Measurements from ENCODE around the gene CD81. TPM values are rescaled to one million over a fixed set of nuclear protein-coding genes. Genes with fewer than 3 reads are reported as not detected.

CD81 gene
- total RNA-seq, 2 donors from 2014 or later: 498 to 842 TPM

DNA sequence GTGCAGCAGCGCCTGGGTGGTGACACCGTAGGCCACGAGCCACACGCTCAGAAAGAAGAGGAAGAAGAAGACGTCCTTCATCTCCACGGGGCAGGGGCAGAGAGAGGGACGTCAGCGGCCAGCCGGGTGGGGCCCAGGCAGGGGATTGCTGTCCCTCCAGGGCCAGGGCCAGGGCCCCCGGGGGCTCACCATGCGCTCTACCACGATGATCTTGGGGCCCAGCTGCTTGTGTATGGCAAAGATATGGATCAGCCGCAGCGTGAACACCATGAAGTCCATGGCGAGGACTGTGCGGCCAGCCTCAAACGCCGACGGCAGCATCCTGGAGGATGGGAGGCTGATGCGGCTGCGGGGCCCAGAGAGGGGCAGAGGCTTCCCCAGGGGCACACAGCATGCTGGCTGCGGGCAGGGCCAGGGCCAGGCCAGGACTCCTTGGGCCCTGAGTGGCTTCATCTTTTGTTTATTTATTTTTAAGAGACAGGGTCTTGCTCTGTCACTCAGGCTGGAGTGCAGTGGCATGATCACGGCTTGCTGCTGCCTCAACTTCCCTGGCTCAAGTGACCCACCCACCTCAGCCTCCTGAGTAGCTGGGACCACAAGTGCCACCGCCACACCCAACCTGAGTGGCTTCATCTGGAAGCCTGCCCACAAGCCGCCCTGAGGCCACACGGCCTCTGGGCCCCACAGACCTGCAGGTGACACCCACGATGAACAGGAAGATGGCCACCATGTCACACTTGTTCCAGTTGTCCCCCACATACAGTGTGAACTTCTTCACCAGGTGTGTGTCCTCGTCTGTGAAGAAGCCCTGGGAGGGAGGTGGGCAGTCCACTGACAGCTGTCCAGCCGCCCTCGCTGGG, 34.6 kb downstream of the CD81 start:
- TF ChIP-seq, protein P1, sequence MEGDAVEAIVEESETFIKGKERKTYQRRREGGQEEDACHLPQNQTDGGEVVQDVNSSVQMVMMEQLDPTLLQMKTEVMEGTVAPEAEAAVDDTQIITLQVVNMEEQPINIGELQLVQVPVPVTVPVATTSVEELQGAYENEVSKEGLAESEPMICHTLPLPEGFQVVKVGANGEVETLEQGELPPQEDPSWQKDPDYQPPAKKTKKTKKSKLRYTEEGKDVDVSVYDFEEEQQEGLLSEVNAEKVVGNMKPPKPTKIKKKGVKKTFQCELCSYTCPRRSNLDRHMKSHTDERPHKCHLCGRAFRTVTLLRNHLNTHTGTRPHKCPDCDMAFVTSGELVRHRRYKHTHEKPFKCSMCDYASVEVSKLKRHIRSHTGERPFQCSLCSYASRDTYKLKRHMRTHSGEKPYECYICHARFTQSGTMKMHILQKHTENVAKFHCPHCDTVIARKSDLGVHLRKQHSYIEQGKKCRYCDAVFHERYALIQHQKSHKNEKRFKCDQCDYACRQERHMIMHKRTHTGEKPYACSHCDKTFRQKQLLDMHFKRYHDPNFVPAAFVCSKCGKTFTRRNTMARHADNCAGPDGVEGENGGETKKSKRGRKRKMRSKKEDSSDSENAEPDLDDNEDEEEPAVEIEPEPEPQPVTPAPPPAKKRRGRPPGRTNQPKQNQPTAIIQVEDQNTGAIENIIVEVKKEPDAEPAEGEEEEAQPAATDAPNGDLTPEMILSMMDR (IDR thresholded peaks at IDR 0.05): no peak
- no peaks in the 10 kb centered on the region for H3K9me3 ChIP-seq
- no peaks in the 10 kb centered on the region for H3K27me3 ChIP-seq (replicated peaks; ENCODE audit: insufficient read depth)
- H3K4me3 ChIP-seq: no peak overlapping the region
- ATAC-seq (ENCODE audit: insufficient number of reproducible peaks, low FRiP score, low read depth): no peak
- H3K4me1 ChIP-seq (ENCODE audit: control insufficient read depth in 1 of 2, low read depth in 2 of 2): no peaks in the 10 kb centered on the region
- no peak for DNase-seq (ENCODE audit: low spot score)
- no peak overlapping the region for H3K27ac ChIP-seq
- H3K36me3 ChIP-seq: no peaks in the 10 kb centered on the region

DNA sequence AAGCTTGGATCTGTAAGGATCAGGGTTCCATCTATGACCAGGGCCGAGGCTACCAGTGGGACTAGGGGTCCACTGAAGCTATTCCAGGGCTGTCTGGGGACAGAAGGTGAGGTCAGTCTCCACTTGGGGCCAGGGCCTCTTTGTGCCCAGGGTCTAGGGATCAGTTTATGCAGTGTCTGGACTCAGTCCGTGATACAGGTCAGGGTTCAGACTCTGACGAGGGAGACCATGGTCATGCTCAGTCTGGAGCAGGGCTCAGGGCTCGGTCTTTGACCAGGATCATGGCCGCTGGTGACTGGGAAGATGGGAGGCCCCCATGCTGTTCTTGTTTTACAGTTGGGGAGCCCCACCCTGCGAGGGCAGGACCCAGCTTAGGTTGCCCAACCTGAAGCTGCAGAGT, 35.2 kb downstream of the CD81 start:
- Histone ChIP-seq H3K4me1 (ENCODE audit: control insufficient read depth in 1 of 2, low read depth in 2 of 2) (no peaks in the 10 kb centered on the region), H3K27ac (no peak overlapping the region), H3K9me3 (no peaks in the 10 kb centered on the region), H3K27me3 (replicated peaks; ENCODE audit: insufficient read depth) (no peaks in the 10 kb centered on the region), H3K36me3 (no peaks in the 10 kb centered on the region), H3K4me3 (no peak overlapping the region)
- ATAC-seq (ENCODE audit: insufficient number of reproducible peaks, low FRiP score, low read depth) (no peak), DNase-seq (ENCODE audit: low spot score) (no peak)
- TF ChIP-seq, protein P1 (IDR thresholded peaks at IDR 0.05): no peak

DNA sequence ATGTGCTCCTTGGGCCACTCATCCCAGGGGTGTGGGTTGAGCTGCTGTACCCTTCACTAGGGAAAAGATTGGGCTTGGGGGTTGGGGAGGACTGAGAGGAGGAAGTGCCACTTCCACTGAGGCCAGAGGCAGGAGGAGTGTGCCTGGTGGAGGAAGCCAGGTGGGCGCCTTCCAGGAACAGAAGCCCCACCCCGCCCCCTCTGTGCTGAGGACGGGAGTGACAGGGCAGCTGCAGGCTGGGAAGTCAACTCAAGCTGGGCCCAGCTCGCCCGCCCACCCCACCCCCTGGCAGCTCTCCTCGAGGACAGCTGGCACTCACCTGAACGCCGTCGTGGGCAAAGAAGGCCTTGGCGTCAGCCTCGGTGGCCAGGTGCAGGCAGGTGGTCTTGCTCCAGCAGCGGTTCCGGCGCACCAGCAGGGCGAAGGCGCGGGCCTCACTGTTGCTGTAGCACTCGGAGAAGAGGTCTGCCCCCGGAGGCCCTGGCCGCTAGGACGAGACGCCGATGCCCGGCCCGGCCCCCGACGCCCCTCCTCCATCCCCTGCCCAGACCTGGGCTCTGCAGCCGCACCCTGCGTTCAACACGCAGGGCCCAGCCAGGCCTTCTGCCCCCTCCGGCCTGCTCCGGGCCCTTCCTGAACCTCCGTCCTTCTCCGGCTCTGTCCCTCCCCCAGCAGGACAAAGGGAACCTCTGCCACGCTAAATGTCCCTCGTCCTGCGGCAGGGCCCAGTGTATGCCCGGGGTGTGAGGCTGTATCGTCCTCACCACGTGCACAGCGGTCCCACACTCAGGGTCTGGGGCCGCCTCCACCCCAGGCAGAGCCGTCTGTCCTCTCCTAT, 36.9 kb downstream of the CD81 start:
- no peak overlapping the region for H3K27ac ChIP-seq
- no peaks in the 10 kb centered on the region for H3K9me3 ChIP-seq
- no peak for ATAC-seq (ENCODE audit: insufficient number of reproducible peaks, low FRiP score, low read depth)
- no peaks in the 10 kb centered on the region for H3K27me3 ChIP-seq (replicated peaks; ENCODE audit: insufficient read depth)
- DNase-seq (ENCODE audit: low spot score): no peak
- TF ChIP-seq, protein P1 (IDR thresholded peaks at IDR 0.05): no peak
- H3K36me3 ChIP-seq: no peaks in the 10 kb centered on the region
- no peak overlapping the region for H3K4me3 ChIP-seq
- H3K4me1 ChIP-seq (ENCODE audit: control insufficient read depth in 1 of 2, low read depth in 2 of 2): no peaks in the 10 kb centered on the region

DNA sequence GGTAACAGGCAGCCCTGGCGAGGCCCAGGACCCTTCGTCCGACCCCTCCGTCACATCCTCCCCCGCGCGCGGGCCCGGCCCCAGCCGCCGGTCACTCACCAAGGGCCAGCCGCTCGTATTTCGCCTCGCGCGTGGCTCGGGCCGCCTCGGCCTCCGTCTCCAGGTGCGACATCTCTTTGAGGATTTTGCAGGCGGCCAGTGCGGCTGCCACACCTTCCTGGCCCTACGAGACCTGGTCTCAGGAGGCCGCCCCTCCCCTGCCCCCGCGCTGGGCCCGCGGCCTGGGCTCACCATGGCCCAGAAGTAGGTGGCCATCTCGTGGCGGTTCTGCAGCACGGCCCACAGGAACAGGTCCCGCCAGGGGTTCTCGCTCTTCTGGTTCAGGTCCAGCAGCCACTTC, 37.5 kb downstream of the CD81 start:
- Histone ChIP-seq H3K27ac (no peak overlapping the region), H3K27me3 (replicated peaks; ENCODE audit: insufficient read depth) (no peaks in the 10 kb centered on the region), H3K9me3 (no peaks in the 10 kb centered on the region), H3K36me3 (no peaks in the 10 kb centered on the region), H3K4me1 (ENCODE audit: control insufficient read depth in 1 of 2, low read depth in 2 of 2) (no peaks in the 10 kb centered on the region), H3K4me3 (no peak overlapping the region)
- DNase-seq (ENCODE audit: low spot score) (no peak), ATAC-seq (ENCODE audit: insufficient number of reproducible peaks, low FRiP score, low read depth) (no peak)
- TF ChIP-seq, protein P1 (IDR thresholded peaks at IDR 0.05): no peak

DNA sequence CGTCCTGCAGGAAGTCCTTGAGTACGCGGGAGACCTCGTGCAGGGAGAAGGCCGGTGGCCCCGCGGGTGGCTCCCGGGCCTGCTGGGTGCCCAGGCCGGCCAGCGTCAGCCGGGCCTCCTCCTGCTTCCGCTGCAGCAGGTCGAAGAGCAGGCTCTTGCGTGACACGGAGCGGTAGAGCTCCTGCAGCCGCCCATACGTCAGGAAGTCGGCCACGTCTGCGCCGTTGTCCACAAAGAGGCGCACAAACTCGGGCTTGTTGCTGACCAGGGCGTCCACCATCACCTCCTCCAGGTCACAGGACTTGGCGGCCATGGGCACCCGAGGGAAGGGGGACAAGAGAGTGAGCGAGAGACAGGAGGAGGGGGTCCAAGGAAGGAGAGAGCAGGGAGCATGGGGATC, 38.1 kb downstream of the CD81 start:
- Histone ChIP-seq H3K4me1 (ENCODE audit: control insufficient read depth in 1 of 2, low read depth in 2 of 2) (no peaks in the 10 kb centered on the region), H3K27ac (no peak overlapping the region), H3K36me3 (no peaks in the 10 kb centered on the region), H3K27me3 (replicated peaks; ENCODE audit: insufficient read depth) (no peaks in the 10 kb centered on the region), H3K9me3 (no peaks in the 10 kb centered on the region), H3K4me3 (no peak overlapping the region)
- ATAC-seq (ENCODE audit: insufficient number of reproducible peaks, low FRiP score, low read depth) (no peak), DNase-seq (ENCODE audit: low spot score) (no peak)
- TF ChIP-seq, protein P1 (IDR thresholded peaks at IDR 0.05): no peak

Data from thoracic aorta (tissue), 2 donors.